ENCODE data around the gene ZSWIM4.
"Not testable (repeated sequence)": the region's sequence is repeated elsewhere in the genome, so short reads cannot be mapped to it uniquely, and the experiment has no call there.

Gene ZSWIM4

DNA sequence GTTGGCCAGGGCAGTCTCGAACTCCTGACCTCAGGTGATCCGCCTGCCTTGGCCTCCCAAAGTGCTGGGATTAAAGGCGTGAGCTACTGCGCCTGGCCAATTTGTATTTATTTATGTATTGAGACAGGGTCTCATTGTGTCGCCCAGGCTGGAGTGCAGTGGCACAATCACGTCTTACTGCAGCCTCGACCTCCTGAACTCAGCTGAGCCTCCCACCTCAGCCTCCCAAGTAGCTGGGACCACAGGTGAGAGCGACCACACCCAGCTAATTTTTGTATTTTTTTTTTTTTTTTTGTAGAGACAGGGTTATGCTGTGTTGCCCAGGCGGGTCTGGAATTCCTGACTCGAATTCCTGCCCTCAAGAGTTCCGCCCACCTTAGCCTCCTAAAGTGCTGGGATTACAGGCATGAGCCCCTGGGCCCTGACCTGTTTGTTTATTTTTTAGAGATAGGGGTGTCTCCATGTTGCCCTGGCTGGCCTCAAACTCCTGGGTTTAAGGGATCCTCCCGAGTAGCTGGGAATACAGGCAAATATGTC lies 57.0 kb downstream of the ZSWIM4 start:
- H3K9me3 Mint-ChIP-seq; H3K4me3 Mint-ChIP-seq; H3K27me3 Mint-ChIP-seq; H3K36me3 Mint-ChIP-seq (ENCODE audit: low read depth); DNase-seq; H3K27ac Mint-ChIP-seq: not testable (repeated sequence)
- peaks cover 26% of the 10 kb centered on the region for H3K4me1 Mint-ChIP-seq (ENCODE audit: low read depth)

DNA sequence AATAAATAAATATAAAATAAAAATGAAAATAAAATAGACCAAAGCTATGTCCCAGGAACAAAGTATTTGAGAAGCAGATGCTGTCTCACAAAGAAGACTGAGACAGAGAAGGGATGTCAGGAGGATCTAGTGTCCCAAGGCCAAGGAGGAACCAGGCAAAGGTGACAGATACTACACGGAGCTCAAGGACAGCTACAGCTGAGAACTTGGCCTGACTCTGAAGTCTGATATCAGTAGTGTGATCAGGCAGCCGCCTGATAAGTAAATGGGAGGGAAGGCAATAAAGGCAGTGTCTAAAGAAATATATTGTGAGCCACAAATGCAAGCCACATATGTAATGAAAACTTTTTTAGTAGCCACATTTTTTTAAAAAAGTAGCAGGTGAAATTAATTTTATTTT lies 61.3 kb downstream of the ZSWIM4 start:
- no peak overlapping the region for H3K4me3 Mint-ChIP-seq
- H3K9me3 Mint-ChIP-seq = no peaks in the 10 kb centered on the region
- H3K27ac Mint-ChIP-seq = no peak overlapping the region
- DNase-seq = no peak
- no peaks in the 10 kb centered on the region for H3K27me3 Mint-ChIP-seq
- H3K36me3 Mint-ChIP-seq (ENCODE audit: low read depth) = no peaks in the 10 kb centered on the region
- peaks cover 20% of the 10 kb centered on the region for H3K4me1 Mint-ChIP-seq (ENCODE audit: low read depth)

DNA sequence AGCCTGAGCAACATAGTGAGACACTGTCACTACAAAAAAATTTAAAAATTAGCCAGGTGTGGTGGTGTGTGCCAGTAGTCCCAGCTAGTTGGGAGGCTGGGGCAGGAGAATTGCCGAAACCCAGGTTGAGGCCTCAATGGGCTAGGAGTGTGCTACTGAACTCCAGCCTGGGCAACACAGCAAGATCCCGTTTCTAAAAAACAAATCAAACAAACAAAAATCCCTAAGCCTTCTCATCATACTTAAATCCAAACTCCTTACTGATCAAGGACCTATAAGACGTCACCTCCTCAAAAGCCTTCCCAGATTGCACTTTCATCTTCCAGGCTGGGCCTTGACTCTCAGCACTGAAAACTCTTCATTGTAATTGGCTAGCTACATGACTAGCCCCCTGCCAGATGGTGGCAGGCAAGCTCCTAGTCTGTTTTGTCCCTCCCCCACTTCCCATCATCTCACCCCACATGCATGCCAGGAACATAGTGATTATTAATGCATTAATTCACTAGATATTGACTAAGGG lies 64.2 kb downstream of the ZSWIM4 start:
- H3K4me3 Mint-ChIP-seq = no peak overlapping the region
- no peak for DNase-seq
- no peak overlapping the region for H3K27ac Mint-ChIP-seq
- H3K36me3 Mint-ChIP-seq (ENCODE audit: low read depth) = no peaks in the 10 kb centered on the region
- no peaks in the 10 kb centered on the region for H3K9me3 Mint-ChIP-seq
- H3K4me1 Mint-ChIP-seq (ENCODE audit: low read depth) = peaks cover 37% of the 10 kb centered on the region
- peaks cover 10% of the 10 kb centered on the region for H3K27me3 Mint-ChIP-seq

DNA sequence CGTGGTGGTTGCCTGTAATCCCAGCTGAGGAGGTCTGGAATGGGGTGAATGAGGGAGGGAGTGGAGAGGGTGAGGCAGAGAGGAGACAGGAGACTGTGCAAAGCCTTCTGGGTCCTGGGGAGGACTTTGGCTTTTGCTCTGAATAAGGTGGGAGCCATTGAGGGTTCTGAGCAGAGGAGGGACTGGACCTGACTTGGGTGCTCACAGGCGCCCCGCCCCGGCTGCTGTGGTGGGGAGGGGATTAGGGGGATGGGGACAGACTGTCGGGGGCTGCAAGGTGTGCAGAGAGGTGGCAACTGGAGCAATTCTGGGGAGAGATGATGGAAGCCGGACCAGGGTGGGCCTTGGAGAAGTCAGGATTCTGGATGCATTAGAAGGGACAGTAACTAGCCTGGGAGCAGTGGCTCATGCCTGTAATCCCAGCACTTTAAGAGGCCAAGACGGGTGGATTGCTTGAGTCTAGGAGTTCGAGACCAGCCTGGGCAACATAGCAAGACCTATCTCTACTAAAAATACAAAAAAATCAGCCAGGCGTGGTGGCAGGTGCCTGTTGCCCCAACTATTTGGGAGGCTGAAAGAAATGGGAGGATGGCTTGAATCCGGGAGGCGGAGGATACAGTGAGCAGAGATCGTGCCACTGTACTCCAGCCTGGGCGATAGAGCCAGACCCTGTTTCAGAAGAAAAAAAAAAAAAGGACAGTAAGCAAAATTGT lies 65.6 kb downstream of the ZSWIM4 start:
- peak overlapping the region; percentile 95 for H3K27ac Mint-ChIP-seq
- H3K4me3 Mint-ChIP-seq = peak overlapping the region; percentile 87
- peaks cover 14% of the 10 kb centered on the region for H3K27me3 Mint-ChIP-seq
- no peaks in the 10 kb centered on the region for H3K9me3 Mint-ChIP-seq
- H3K36me3 Mint-ChIP-seq (ENCODE audit: low read depth) = no peaks in the 10 kb centered on the region
- no peak for DNase-seq
- H3K4me1 Mint-ChIP-seq (ENCODE audit: low read depth) = peaks cover 41% of the 10 kb centered on the region

DNA sequence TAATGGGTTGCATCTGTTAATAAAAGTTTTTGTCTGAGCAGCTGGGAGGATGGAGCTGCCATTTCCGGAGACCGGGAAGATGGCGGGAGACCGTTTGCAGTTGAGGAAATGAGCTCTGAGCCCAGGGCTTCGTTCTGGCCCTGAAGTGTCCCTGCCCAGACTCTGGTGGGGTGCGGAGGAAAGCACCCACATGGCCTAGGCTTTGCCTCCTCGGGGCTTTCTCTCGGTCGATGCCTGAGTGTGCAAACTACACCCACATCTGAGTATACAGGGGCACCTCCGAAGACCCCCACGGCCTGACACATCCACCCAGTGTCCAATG lies 66.1 kb downstream of the ZSWIM4 start:
- Mint-ChIP-seq H3K4me3 (peak overlapping the region; percentile 87), H3K27me3 (peaks cover 18% of the 10 kb centered on the region), H3K36me3 (ENCODE audit: low read depth) (no peaks in the 10 kb centered on the region), H3K9me3 (no peaks in the 10 kb centered on the region), H3K4me1 (ENCODE audit: low read depth) (peaks cover 45% of the 10 kb centered on the region), H3K27ac (peak overlapping the region; percentile 95)
- no peak for DNase-seq

DNA sequence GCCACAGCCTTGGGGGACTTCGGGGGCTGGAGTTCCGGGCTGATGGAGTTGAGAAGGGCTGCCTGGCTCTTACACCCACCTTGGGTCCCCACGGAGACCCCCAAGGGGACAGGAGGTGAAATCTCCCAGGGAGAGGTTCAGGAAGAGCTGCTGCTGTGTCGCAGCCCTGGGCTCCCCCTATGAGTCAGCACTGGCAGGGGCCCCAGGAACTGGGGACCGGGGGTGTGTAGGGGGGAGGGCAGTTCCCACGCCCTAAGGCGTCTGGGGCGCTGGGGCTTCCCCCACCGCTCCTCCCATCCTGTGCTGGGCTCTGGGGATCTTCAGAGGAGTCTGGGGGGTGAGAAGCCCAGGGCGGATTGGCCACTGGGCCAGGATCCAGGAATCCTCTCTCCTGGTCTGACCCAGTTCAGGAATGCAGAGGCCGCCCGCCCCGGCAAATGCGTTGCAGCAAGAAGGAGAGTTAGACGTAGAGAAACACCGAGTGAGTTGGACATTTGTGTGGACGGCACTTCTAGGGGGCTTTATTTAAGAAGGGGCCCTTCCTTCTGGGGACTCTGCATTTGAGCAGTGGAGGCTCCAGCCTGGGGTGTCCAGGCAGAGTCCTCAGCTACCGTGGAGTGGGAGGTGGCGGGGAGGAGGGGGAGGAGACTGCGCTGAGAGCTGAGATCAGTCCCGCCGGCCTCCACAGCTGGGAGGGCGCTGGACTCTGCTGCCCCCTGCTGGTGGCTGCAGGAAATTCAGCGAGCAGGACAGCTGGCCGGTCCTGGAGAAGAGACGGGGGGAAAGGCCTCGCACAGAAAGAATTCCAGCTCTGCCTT lies 66.7 kb downstream of the ZSWIM4 start:
- H3K9me3 Mint-ChIP-seq = no peaks in the 10 kb centered on the region
- peak overlapping the region; percentile 95 for H3K27ac Mint-ChIP-seq
- peaks cover 23% of the 10 kb centered on the region for H3K27me3 Mint-ChIP-seq
- H3K36me3 Mint-ChIP-seq (ENCODE audit: low read depth) = no peaks in the 10 kb centered on the region
- H3K4me1 Mint-ChIP-seq (ENCODE audit: low read depth) = peaks cover 49% of the 10 kb centered on the region
- H3K4me3 Mint-ChIP-seq = peak overlapping the region; percentile 87
- peak; percentile 95 for DNase-seq

DNA sequence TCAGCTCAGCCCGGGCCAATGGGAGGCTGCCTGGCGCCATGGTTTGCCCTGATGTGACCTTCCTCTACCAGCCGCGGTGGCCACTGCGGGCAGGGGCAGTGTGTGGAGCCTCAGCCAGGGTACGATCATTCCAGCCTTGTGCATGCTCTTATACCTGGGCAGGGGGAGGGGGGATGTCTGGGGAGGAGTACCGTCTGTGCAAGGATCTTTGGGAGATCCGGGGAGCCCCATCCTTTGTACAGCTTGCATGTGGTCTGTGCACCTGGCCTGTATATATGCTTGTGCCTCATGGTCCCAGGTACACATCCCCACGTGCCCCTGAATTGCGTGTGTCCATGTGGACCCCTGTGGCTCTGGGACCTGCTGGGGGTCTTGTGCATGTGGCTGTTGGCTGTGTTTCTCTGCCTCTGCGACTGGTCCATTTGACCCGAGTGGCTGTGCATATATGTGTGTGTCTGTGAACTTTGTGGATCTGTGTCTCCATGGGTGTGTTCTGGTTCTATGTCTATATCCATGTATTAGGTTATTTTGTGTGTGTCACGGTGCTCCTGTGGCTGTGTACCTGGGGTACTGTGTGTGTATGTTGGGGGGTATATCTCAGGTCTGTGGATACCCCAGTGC lies 68.9 kb downstream of the ZSWIM4 start:
- Mint-ChIP-seq H3K27me3 (peaks cover 34% of the 10 kb centered on the region), H3K36me3 (ENCODE audit: low read depth) (no peaks in the 10 kb centered on the region), H3K27ac (peak overlapping the region; percentile 78), H3K4me1 (ENCODE audit: low read depth) (peaks cover 53% of the 10 kb centered on the region), H3K4me3 (peak overlapping the region; percentile 71), H3K9me3 (no peaks in the 10 kb centered on the region)
- DNase-seq = peak; percentile 39

DNA sequence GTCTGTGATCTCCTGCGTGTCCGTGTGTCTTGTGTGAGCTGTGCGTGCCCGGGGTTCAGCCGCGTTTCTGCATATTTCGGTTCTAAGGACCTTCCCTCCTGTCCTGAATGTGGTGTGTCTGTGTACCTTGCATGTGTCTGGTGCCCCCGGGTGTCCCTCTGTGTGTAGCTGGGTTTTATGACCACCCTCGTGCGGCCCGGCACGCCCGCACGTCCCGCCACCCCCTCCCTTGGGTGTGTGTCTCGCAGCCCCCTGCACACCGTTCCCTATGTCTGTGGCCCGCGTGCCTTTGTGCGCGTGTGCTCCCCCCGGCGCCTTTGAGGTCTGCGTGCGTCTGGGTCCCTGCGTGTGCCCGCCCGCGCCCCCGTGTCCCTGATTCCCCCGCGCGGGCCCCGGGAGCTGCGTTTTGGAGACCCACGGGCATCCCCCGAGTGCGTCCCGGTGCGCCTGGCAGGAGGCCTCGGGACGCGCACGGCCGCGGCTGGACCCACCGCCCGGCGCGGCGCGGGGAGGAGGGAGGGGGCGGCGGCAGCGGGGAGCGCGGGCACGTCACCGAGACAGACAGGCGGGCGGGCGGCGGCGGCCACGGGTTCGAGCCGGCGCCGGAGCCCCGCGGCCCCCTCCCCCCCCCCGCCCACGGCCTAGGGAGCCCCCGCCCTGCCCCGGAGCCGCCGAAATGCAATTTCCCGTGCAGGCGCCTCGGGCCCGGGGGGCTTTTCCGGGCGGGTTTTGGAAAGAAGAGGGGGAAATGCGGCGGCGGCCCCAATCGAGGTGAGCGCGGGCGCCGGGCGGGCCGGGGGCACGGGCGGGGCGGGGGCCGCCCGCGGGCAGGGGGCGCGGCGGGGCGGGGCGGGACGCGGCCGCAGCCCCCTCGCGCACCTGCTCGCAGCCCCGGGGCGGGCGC lies 69.7 kb downstream of the ZSWIM4 start:
- Mint-ChIP-seq H3K4me1 (ENCODE audit: low read depth) (peaks cover 47% of the 10 kb centered on the region), H3K4me3 (peak overlapping the region; percentile 71), H3K27me3 (peaks cover 37% of the 10 kb centered on the region), H3K9me3 (no peaks in the 10 kb centered on the region), H3K36me3 (ENCODE audit: low read depth) (no peaks in the 10 kb centered on the region), H3K27ac (peak overlapping the region; percentile 78)
- peak; percentile 39 for DNase-seq

DNA sequence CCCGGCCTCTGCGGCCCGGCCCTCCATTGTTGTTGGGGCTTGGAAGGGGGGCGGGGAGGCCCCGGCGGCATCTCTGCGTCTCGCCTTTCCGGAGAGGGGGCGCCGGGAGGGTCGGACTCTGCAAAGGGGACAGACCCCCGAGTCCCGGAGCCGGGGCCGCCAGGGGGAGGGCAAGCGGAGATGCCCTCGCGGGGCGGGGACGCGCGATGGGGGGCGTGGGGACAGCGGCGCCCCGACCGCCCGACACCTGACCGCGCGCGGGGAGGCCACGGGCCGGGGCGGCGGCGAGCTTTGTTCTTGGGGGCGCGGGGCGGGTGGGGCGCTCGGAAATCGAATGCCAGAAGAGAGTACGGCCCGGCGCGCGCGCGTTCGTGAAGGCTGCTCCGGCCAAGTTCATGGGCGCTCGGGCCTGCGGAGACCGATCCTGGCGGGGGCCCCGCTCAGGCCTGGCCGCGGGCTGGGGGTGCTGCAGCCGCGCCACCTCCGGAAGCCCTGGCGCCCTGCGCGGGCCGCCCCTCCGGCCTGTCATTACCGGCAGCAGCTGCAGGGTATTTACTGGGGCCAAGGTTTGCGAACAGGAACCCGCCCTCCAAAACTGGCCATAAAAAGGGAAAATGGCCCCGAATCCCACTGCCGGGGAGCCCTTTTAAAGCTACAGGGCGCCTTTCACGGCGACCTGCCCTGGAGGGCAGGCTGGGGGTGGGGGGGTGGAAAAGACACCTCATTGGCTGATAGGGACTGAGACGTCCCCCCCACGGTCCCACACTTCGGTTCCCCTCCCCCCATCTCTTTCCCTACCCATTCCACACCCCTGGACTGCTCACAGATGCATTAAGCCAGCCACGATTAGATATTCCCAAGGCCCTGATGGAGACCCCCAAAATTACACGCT lies 70.6 kb downstream of the ZSWIM4 start:
- H3K9me3 Mint-ChIP-seq = no peaks in the 10 kb centered on the region
- H3K27ac Mint-ChIP-seq = peak overlapping the region; percentile 59
- DNase-seq = peak; percentile 47
- H3K36me3 Mint-ChIP-seq (ENCODE audit: low read depth) = no peaks in the 10 kb centered on the region
- H3K4me1 Mint-ChIP-seq (ENCODE audit: low read depth) = peaks cover 42% of the 10 kb centered on the region
- H3K4me3 Mint-ChIP-seq = peak overlapping the region; percentile 67
- peaks cover 43% of the 10 kb centered on the region for H3K27me3 Mint-ChIP-seq

DNA sequence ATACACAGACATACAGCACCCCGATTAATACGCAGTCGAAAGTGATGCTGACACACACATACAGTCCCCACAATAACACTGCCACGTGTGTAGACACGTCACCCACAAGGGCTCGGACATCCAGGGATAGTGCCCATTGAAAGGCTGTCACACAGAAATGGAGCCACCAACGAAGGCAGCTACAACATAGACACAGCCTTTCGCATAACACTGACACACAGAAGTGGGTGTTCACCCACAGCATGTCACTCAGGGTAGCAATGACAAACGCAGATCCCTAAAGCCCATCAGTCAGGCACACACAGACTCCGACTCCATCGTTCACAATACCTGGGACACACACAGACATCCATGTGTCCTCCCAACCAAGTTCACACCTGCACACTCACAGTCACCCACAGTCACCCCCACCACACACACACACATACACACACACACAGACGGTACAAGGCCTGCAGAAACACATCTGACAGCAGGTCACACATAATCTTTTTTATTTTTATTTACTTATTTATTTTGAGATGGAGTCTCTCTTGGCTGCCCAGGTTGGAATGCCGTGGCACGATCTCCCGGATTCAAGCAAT lies 71.3 kb downstream of the ZSWIM4 start:
- Mint-ChIP-seq H3K9me3 (no peaks in the 10 kb centered on the region), H3K36me3 (ENCODE audit: low read depth) (no peaks in the 10 kb centered on the region), H3K4me1 (ENCODE audit: low read depth) (peaks cover 34% of the 10 kb centered on the region), H3K27me3 (peaks cover 48% of the 10 kb centered on the region), H3K4me3 (peak overlapping the region; percentile 67), H3K27ac (peak overlapping the region; percentile 59)
- DNase-seq = no peak

DNA sequence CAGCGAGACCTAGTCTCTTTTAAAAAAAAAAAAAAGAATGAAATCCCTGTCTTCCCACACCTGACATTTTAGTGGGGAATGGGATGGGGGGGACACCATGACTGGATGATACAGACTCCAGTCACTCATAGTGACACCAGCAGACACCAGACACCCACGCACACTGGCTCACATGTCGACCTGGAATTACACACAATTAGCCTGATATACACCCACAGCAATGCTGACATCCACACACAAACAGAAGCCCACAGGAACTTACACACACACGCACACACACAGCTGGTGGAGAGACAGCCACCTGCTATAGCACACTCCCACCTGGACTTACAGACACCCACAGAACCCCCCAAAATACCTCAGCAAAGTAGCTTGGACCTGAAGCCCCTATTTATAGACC lies 73.4 kb downstream of the ZSWIM4 start:
- H3K36me3 Mint-ChIP-seq (ENCODE audit: low read depth) = no peaks in the 10 kb centered on the region
- H3K27ac Mint-ChIP-seq = no peak overlapping the region
- H3K27me3 Mint-ChIP-seq = peaks cover 52% of the 10 kb centered on the region
- no peak overlapping the region for H3K4me3 Mint-ChIP-seq
- H3K4me1 Mint-ChIP-seq (ENCODE audit: low read depth) = peaks cover 23% of the 10 kb centered on the region
- H3K9me3 Mint-ChIP-seq = no peaks in the 10 kb centered on the region
- no peak for DNase-seq

DNA sequence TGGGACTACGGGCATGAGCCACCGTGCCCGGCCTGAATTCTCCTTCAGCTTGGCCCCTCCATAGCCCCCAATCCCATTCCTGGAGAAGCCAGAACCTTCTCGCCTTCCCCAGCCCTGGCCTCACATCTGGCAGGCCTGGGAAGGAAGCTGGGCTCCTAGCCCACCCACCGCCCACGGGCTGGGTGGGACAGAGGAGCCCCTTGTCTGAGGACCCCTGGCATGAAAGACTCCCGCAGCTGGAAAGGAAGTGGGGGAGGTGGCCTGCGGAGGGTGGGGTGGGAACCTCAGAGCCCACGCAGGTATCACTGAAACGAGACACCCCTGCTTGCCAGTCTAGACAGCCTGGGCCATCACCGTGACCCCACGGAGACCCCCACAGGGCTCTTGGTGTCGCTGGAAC lies 74.0 kb downstream of the ZSWIM4 start:
- no peak overlapping the region for H3K27ac Mint-ChIP-seq
- H3K4me3 Mint-ChIP-seq = no peak overlapping the region
- H3K9me3 Mint-ChIP-seq = no peaks in the 10 kb centered on the region
- DNase-seq = no peak
- no peaks in the 10 kb centered on the region for H3K36me3 Mint-ChIP-seq (ENCODE audit: low read depth)
- peaks cover 49% of the 10 kb centered on the region for H3K27me3 Mint-ChIP-seq
- H3K4me1 Mint-ChIP-seq (ENCODE audit: low read depth) = peaks cover 19% of the 10 kb centered on the region

DNA sequence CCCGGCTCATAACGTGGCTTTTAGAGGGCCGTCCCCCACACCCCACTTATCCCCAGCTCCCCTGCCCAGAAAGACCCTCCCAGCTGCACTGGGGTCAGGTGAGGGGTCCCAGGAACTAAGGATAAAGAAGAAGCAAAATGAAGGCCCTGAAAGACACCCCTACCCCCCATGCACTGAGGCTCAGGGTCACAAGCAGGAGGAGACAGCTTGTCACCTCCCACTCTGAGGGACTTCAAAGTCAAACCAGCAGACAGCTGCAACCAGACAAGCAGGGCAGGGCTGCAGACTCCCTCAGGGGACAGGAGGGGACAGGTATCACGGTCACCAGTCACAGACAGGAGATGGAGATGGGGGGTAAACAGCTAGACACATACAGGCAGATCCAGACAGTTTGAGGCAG lies 75.6 kb downstream of the ZSWIM4 start:
- H3K9me3 Mint-ChIP-seq = no peaks in the 10 kb centered on the region
- no peak overlapping the region for H3K4me3 Mint-ChIP-seq
- H3K27me3 Mint-ChIP-seq = peaks cover 44% of the 10 kb centered on the region
- peaks cover 13% of the 10 kb centered on the region for H3K4me1 Mint-ChIP-seq (ENCODE audit: low read depth)
- no peaks in the 10 kb centered on the region for H3K36me3 Mint-ChIP-seq (ENCODE audit: low read depth)
- no peak for DNase-seq
- no peak overlapping the region for H3K27ac Mint-ChIP-seq
